ENCODE measurements around the gene MTRFR. TPM values are rescaled to one million over a fixed set of nuclear protein-coding genes. Genes with fewer than 3 reads are reported as not detected.

The MTRFR gene
- total RNA-seq, 1 donor from 2014 or later, result 14.9 TPM

- DNase-seq (ENCODE audit: low read depth), result peak; percentile 7
Measured at GRCh38 chr12:123270214-123271000, 37.2 kb downstream of the MTRFR start.

GRCh38 chr12:123271001-123271668 lies 37.9 kb downstream of the MTRFR start:
- no peak for DNase-seq (ENCODE audit: low read depth)

- no peak for DNase-seq (ENCODE audit: low read depth)
Measured at GRCh38 chr12:123273166-123273565, 39.9 kb downstream of the MTRFR start.

- DNase-seq (ENCODE audit: low read depth), result no peak
Measured at GRCh38 chr12:123278101-123278627, 44.9 kb downstream of the MTRFR start.

- DNase-seq (ENCODE audit: low read depth), result no peak
Measured at GRCh38 chr12:123280971-123281370, 47.7 kb downstream of the MTRFR start.

- no peak for DNase-seq (ENCODE audit: low read depth)
Measured at GRCh38 chr12:123282111-123282510, 48.9 kb downstream of the MTRFR start.

GRCh38 chr12:123283461-123283860 lies 50.2 kb downstream of the MTRFR start:
- no peak for DNase-seq (ENCODE audit: low read depth)

GRCh38 chr12:123284669-123285068 lies 51.4 kb downstream of the MTRFR start:
- DNase-seq (ENCODE audit: low read depth), result no peak

GRCh38 chr12:123286652-123287373 lies 53.6 kb downstream of the MTRFR start:
- DNase-seq (ENCODE audit: low read depth), result no peak

- no peak for DNase-seq (ENCODE audit: low read depth)
Measured at GRCh38 chr12:123288751-123289346, 55.6 kb downstream of the MTRFR start.

- DNase-seq (ENCODE audit: low read depth), result no peak
Measured at GRCh38 chr12:123289911-123290310, 56.7 kb downstream of the MTRFR start.

- no peak for DNase-seq (ENCODE audit: low read depth)
Measured at GRCh38 chr12:123293178-123293760, 60.0 kb downstream of the MTRFR start.

GRCh38 chr12:123305136-123305535 lies 71.9 kb downstream of the MTRFR start:
- no peak for DNase-seq (ENCODE audit: low read depth)

- DNase-seq (ENCODE audit: low read depth), result no peak
Measured at GRCh38 chr12:123306200-123306599, 73.0 kb downstream of the MTRFR start.

Other genes with a start within 250 kb of the MTRFR start
- gene PITPNM2, start 82.3 kb upstream of the MTRFR start, total RNA-seq, result 2.4 and 16.5 TPM in 2 replicates
- gene MPHOSPH9, start 295 bp upstream of the MTRFR start, total RNA-seq, result 39.4 and 64.2 TPM in 2 replicates
- gene CDK2AP1, start 38.4 kb downstream of the MTRFR start, total RNA-seq, result 84.1 and 123 TPM in 2 replicates
- 21.7 and 49.5 TPM in 2 replicates for gene SBNO1, start 131.4 kb downstream of the MTRFR start, total RNA-seq
- 37.2 and 38.6 TPM in 2 replicates for gene KMT5A, start 150.7 kb downstream of the MTRFR start, total RNA-seq
- gene RILPL2, start 203.2 kb downstream of the MTRFR start, total RNA-seq, result 1.9 and 4.4 TPM in 2 replicates
- gene SNRNP35, start 224.7 kb downstream of the MTRFR start, total RNA-seq, result 8.0 and 15.4 TPM in 2 replicates

Data from renal cortical epithelial cell (primary cell).